ENCODE results near the gene COQ6.

- no peak for TF ChIP-seq EGR1 (IDR thresholded peaks at IDR 0.05)
- TF ChIP-seq RAD21 (IDR thresholded peaks at IDR 0.05; ENCODE audit: low read depth) = no peak
- TF ChIP-seq CEBPB (IDR thresholded peaks at IDR 0.05) = no peak
- no peak for TF ChIP-seq TAF1 (IDR thresholded peaks at IDR 0.05; ENCODE audit: low read depth)
- no peak for TF ChIP-seq REST (IDR thresholded peaks at IDR 0.05; ENCODE audit: low read depth)
- TF ChIP-seq EP300 (IDR thresholded peaks at IDR 0.05; ENCODE audit: borderline replicate concordance) = no peak
- TF ChIP-seq TEAD4 (IDR thresholded peaks at IDR 0.05) = no peak
- no peak for TF ChIP-seq CREB1 (IDR thresholded peaks at IDR 0.05; ENCODE audit: low read depth)
- TF ChIP-seq NFIC (IDR thresholded peaks at IDR 0.05) = no peak
- TF ChIP-seq TCF12 (IDR thresholded peaks at IDR 0.05; ENCODE audit: low read depth) = no peak
- no peak for TF ChIP-seq MAX (IDR thresholded peaks at IDR 0.05)
- TF ChIP-seq, protein P1, sequence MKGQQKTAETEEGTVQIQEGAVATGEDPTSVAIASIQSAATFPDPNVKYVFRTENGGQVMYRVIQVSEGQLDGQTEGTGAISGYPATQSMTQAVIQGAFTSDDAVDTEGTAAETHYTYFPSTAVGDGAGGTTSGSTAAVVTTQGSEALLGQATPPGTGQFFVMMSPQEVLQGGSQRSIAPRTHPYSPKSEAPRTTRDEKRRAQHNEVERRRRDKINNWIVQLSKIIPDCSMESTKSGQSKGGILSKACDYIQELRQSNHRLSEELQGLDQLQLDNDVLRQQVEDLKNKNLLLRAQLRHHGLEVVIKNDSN (IDR thresholded peaks at IDR 0.05) = no peak
- TF ChIP-seq FOXM1 (IDR thresholded peaks at IDR 0.05; ENCODE audit: borderline replicate concordance, low read depth) = no peak
- TF ChIP-seq YY1 (IDR thresholded peaks at IDR 0.05; ENCODE audit: low read depth) = no peak
Measured at GRCh38 chr14:73997108-73997943, 47.2 kb downstream of the COQ6 start.
